ENCODE measurements around the gene JAM3.

- TF ChIP-seq CTCF (conservative IDR thresholded peaks at IDR 0.05) (no peak), ZFX (IDR thresholded peaks at IDR 0.05) (no peak)
These were observed 6.4 kb upstream of the JAM3 start for GRCh38 chr11:134062265-134063123.

Measured in C4-2B (cell line).